ENCODE data around the gene AGPAT4. TPM values are rescaled to one million over a fixed set of nuclear protein-coding genes. Genes with fewer than 3 reads are reported as not detected.

Gene AGPAT4
- total RNA-seq, 1 experiment from 2014 or later: 15.5 TPM

- Histone ChIP-seq H3K27ac (ENCODE audit: low read depth, low read length) (no peak overlapping the region), H3K4me1 (ENCODE audit: control insufficient read depth in 1 of 2, insufficient read depth in 2 of 2, low read length in 2 of 2) (peaks cover 0 to 12% of the 10 kb centered on the region in 2 experiments; a peak in 2 of 4 replicates), H3K9me2 (ENCODE audit: insufficient read depth) (no peaks in the 10 kb centered on the region), H3K4me2 (ENCODE audit: low read length) (no peak overlapping the region), H3K9ac (ENCODE audit: low read length) (no peak overlapping the region), H4K20me1 (ENCODE audit: insufficient read depth) (no peaks in the 10 kb centered on the region), H3K27me3 (ENCODE audit: insufficient read depth, low read length) (no peaks in the 10 kb centered on the region), H3K4me3 (replicated peaks in 1 of 2; ENCODE audit: low read depth in 1 of 2, low read length in 2 of 2) (no peak overlapping the region), H3K36me3 (ENCODE audit: control insufficient read depth in 1 of 2, insufficient read depth in 2 of 2, low read length in 2 of 2) (no peaks in the 10 kb centered on the region), H3K9me3 (ENCODE audit: control insufficient read depth in 1 of 2, insufficient read depth in 1 of 2, low read depth in 1 of 2, low read length in 2 of 2) (peaks cover 9 to 13% of the 10 kb centered on the region in 2 experiments; a peak in 1 of 4 replicates), H2AFZ (ENCODE audit: low read depth, low read length, poor library complexity, severe bottlenecking) (no peak overlapping the region), H3K79me2 (ENCODE audit: insufficient read depth, low read length) (no peaks in the 10 kb centered on the region)
- CTCF ChIA-PET: no interaction called here
- RAD21 ChIA-PET (ENCODE audit: low non-redundant PET in 1 of 2, low total read pairs in 2 of 2, uncharacterized antibody in 2 of 2, unreplicated experiment in 2 of 2): no interaction called here
- BruUV-seq (replicated peaks): no TSS peak
- intact Hi-C loops (cut with micrococcal nuclease): no loop called here
- TF ChIP-seq POLR2A (IDR thresholded peaks at IDR 0.05; ENCODE audit: borderline replicate concordance, extremely low read depth, insufficient read depth, insufficient read length): no peak
- no peak for TF ChIP-seq EZH2phosphoT487 (IDR thresholded peaks at IDR 0.05; ENCODE audit: borderline replicate concordance)
- no peak for TF ChIP-seq ELF1 (IDR thresholded peaks at IDR 0.05; ENCODE audit: borderline replicate concordance, low read depth)
- TF ChIP-seq TCF7L2 (IDR thresholded peaks at IDR 0.05; ENCODE audit: borderline replicate concordance, extremely low read depth, insufficient read depth, insufficient read length): no peak
- no peak for TF ChIP-seq SIN3A (IDR thresholded peaks at IDR 0.05; ENCODE audit: low read depth)
- no peak for TF ChIP-seq JUND (IDR thresholded peaks at IDR 0.05)
- no peak for TF ChIP-seq SRF (IDR thresholded peaks at IDR 0.05; ENCODE audit: low read depth)
- TF ChIP-seq CEBPB (IDR thresholded peaks at IDR 0.05; ENCODE audit: low read depth): no peak
- TF ChIP-seq MAX (IDR thresholded peaks at IDR 0.05): no peak
- TF ChIP-seq, protein P1, sequence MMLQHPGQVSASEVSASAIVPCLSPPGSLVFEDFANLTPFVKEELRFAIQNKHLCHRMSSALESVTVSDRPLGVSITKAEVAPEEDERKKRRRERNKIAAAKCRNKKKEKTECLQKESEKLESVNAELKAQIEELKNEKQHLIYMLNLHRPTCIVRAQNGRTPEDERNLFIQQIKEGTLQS (IDR thresholded peaks at IDR 0.05): no peak
- TF ChIP-seq FOSL1 (IDR thresholded peaks at IDR 0.05; ENCODE audit: low read depth): no peak
- no peak for TF ChIP-seq CBX3 (IDR thresholded peaks at IDR 0.05; ENCODE audit: low read depth)
- TF ChIP-seq SP1 (IDR thresholded peaks at IDR 0.05; ENCODE audit: low read depth): no peak
- TF ChIP-seq EZH2 (IDR thresholded peaks at IDR 0.05): no peak
- POLR2A ChIA-PET: no interaction called here
- ATAC-seq: no peak
- no peak for DNase-seq (ENCODE audit: low read depth, low spot score)
Observed at GRCh38 chr6:161219680-161220079, 54.2 kb downstream of the AGPAT4 start.

All from HCT116 (cell line).